Parietal lobe (tissue), 2 donors: ENCODE measurements around the gene SASH3. TPM values are rescaled to one million over a fixed set of nuclear protein-coding genes. Genes with fewer than 3 reads are reported as not detected.

ENCODE experiments used
- small RNA-seq: library from RNA; depleted of rRNA; stranded (forward); fragments of <200 nt; gene quantifications from one replicate; pipeline ENCODE3, GENCODE V24; 2014; ENCODE audit warnings: low replicate concordance
- total RNA-seq: library from RNA; depleted of rRNA; stranded (reverse); fragments of >200 nt; gene quantifications from one replicate; pipeline ENCODE4 v1.2.3, GENCODE V29; 2014

The SASH3 gene
- total RNA-seq, result 0.94 TPM

DNA sequence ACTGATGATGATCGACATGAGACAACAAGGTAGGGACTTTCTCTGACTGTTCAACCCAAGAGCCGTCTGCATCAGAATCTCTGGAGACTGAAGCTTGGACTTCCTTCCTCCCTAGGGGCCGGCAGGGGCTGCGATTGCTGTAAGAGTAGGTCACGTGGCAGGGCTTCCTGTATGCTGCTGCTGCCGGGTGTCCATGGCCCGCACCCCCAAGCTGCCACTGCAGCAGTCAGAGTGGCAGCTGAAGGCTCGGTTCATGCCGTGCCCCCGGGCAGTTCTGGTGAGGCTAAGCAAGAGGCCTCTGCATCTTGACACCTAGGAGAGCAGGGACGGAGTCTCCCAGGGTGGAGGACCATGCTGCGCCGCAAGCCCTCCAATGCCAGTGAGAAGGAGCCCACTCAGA lies at the start of gene SASH3:
Gene SASH3, plus strand, starts transcription at position 203 of the 400 bp plus-strand sequence. Its CDS starts 149 bp downstream, at position 352.

DNA sequence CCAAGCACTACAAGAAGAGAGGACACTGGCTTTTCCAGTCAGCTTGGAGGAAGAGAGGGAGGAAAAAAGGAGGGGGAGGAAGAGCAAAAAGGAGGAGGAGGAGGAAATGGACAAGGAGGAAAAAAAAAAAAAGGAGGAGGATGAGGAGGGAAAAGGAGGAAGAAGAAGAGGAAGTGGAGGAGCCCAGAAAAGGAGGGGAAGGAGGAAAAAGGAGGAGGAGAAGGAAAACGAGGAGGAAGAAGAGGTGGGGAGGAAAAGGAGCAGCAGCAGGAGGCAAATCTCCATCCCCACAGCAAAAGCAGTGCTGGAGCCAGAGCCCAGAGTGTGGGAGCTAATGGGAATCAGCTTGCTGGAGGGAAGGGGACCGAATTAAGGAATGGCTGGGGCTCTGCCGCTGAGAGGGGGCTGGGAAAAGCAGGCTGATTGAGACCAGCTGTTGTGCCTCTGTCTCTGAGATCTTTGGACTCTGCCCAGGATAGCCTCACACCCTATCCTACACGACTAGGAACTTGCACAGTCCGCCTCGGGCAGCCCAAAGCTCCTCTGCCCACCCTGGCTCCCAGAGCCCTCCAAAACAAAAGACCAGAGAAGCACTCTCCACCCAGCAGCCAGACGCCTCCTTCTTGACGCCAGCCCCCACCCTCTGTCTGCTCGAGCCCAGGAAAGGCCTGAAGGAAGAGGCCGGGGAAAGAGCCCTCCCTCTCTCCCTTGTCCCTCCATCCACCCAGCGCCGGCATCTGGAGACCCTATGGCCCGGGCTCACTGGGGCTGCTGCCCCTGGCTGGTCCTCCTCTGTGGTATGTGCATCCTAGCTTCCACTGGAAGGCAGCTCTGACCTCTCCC lies 41.1 kb upstream of the SASH3 start, which contains the start of gene XPNPEP2:
Gene XPNPEP2, plus strand, starts transcription at position 514 of the 843 bp plus-strand sequence. Its CDS starts 235 bp downstream, at position 749.

DNA sequence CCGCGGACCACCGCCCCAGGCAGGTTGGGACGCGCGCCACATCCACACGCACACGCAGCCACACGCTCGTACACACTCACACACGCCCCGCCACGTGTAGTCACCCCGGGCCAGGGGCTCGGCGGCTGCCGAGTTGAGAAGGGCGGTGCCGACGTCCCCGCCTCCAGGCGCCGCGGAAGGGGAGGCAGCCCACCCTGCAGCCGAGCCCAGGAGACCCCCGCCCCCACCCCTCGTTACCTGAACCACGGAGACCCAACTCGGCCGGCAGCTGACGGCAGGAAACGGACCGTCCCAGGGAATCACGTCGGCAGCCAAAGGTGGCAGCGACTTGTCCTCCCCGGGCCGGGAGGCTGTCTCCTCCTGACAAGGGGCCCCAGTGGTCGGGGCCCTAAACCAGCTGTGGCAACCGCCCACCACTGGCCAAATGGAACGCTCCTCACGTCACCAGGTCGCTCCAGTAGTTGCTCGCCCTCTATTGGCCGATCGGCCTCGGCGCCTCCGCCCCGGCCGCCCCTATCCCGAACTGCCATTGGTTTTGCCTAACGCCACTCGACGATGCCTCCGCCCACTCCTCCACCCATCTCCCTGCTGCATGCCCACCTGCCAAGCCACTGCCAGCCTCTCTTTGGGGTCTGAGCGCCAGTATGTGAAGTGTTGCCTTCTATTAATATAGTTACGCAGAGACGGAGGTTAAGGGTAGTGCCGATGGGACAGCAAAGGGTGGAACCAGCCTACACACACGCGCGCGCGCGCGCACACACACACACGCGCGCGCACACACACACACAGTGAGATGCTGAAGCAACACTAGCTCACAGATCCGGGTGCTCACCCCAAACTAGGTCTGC lies 63.9 kb downstream of the SASH3 start, which contains the start of gene ZDHHC9:
Gene ZDHHC9, minus strand, starts transcription at position 428 of the 848 bp plus-strand sequence. CDS start 1,941 bp downstream, outside the sequence.

Small RNAs within 50 kb of the gene (small RNA-seq; reads per million reads assigned to genes)
- not detected for gene RF00017

Other genes with a start within 250 kb of the SASH3 start
- gene OCRL, start 239.7 kb upstream of the SASH3 start, total RNA-seq, result 31.9 TPM
- gene APLN, start 125.0 kb upstream of the SASH3 start, total RNA-seq, result 3.1 TPM
- not detected for gene XPNPEP2, start 41.0 kb upstream of the SASH3 start, total RNA-seq
- gene ZDHHC9, start 63.9 kb downstream of the SASH3 start, total RNA-seq, result 36.6 TPM
- gene UTP14A, start 126.2 kb downstream of the SASH3 start, total RNA-seq, result 12.5 TPM
- gene BCORL1, start 202.7 kb downstream of the SASH3 start, total RNA-seq, result 5.6 TPM